ENCODE measurements around the gene FUT2.

The FUT2 gene

DNA sequence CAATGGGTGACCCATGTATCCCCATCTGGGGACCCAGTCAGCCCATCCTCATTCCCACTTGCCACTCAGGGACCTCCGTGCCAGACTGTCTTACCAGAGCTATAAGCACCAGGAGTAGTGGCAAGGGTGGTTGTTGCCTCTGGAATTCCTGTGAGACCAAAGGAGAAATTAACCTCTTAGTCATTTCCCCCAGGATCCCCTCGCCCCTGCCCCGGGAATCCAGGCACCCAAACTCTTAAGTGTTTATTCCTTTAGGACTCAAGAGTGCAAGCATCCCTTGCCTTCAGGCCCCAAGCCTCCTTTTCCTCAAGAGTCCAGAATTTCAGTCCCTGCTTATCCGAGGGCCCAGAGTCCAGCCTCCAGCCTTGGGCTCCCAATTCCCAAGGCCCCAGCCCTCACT, 32.1 kb upstream of the FUT2 start:
- TF ChIP-seq, protein P1, sequence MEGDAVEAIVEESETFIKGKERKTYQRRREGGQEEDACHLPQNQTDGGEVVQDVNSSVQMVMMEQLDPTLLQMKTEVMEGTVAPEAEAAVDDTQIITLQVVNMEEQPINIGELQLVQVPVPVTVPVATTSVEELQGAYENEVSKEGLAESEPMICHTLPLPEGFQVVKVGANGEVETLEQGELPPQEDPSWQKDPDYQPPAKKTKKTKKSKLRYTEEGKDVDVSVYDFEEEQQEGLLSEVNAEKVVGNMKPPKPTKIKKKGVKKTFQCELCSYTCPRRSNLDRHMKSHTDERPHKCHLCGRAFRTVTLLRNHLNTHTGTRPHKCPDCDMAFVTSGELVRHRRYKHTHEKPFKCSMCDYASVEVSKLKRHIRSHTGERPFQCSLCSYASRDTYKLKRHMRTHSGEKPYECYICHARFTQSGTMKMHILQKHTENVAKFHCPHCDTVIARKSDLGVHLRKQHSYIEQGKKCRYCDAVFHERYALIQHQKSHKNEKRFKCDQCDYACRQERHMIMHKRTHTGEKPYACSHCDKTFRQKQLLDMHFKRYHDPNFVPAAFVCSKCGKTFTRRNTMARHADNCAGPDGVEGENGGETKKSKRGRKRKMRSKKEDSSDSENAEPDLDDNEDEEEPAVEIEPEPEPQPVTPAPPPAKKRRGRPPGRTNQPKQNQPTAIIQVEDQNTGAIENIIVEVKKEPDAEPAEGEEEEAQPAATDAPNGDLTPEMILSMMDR (IDR thresholded peaks at IDR 0.05; ENCODE audit: low read depth, low read length): no peak
- DNase-seq (ENCODE audit: extremely low read depth, low read depth): no peak

- TF ChIP-seq, protein P1 (IDR thresholded peaks at IDR 0.05; ENCODE audit: low read depth, low read length): no peak
- no peak for DNase-seq (ENCODE audit: extremely low read depth, low read depth)
Measured at GRCh38 chr19:48664476-48664875, 31.3 kb upstream of the FUT2 start.

GRCh38 chr19:48665786-48666185, 30.0 kb upstream of the FUT2 start:
- TF ChIP-seq, protein P1 (IDR thresholded peaks at IDR 0.05; ENCODE audit: low read depth, low read length): no peak
- DNase-seq (ENCODE audit: extremely low read depth, low read depth): no peak

DNA sequence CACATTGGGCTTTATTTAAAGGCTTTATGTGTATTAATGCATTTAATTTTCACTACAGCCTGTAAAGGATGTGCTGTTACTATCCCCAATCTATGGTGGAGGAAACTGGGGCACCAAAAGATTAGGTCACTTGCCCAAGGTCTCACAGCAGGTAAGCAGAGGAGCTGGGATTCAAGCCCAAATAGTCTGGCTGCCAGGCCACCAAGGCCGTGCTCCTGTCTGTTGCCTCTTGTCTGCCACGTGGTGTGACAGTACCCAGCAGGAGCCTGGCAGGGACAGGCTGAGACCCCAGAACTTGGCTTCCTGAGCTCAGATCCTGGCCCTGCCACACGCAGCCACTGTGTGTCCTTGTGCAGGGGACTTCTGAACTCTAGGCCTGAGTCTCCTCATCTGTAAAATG, 27.4 kb upstream of the FUT2 start:
- no peak for DNase-seq (ENCODE audit: extremely low read depth, low read depth)
- TF ChIP-seq, protein P1 (IDR thresholded peaks at IDR 0.05; ENCODE audit: low read depth, low read length): no peak

GRCh38 chr19:48668761-48669160, 27.0 kb upstream of the FUT2 start:
- TF ChIP-seq, protein P1 (IDR thresholded peaks at IDR 0.05; ENCODE audit: low read depth, low read length): no peak

DNA sequence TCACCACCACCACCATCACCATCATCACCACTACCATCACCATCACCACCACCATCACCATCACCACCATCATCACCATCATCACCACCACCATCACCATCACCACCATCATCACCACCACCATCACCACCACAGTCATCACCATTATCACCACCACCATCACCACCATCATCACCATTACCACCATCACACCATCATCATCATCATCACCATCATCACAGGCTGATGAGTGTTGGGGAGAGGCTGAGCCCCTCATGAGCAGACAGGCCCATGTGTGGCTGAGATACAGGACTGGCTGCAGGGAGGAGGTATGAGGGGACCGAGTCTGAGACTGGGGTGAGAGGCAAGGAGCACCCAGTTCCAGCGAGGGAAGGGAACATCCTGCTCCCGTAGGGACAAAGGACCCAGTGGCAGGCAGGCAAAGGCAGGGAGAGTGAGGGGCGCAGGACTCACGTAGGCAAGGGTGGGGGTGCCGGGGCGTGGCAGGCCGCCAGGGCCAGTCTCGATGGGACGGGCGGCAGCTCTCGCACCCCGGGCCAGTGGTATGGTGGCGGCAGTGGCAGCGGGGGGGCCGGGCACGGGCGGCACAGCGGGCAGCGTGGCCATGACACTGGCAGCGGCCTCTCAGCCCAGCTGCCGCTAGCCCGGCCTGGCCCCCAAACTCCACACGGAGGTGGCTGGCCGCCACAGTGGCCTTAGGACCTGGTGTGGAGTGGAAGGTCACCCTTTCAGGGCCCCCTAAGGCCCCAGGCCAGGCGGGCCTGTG, 25.7 kb upstream of the FUT2 start:
- TF ChIP-seq, protein P1 (IDR thresholded peaks at IDR 0.05; ENCODE audit: low read depth, low read length): no peak
- DNase-seq (ENCODE audit: extremely low read depth, low read depth): no peak

More at GRCh38 chr19:48668761-48669160, 27.0 kb upstream of the FUT2 start:
- no peak for DNase-seq (ENCODE audit: extremely low read depth, low read depth)

DNA sequence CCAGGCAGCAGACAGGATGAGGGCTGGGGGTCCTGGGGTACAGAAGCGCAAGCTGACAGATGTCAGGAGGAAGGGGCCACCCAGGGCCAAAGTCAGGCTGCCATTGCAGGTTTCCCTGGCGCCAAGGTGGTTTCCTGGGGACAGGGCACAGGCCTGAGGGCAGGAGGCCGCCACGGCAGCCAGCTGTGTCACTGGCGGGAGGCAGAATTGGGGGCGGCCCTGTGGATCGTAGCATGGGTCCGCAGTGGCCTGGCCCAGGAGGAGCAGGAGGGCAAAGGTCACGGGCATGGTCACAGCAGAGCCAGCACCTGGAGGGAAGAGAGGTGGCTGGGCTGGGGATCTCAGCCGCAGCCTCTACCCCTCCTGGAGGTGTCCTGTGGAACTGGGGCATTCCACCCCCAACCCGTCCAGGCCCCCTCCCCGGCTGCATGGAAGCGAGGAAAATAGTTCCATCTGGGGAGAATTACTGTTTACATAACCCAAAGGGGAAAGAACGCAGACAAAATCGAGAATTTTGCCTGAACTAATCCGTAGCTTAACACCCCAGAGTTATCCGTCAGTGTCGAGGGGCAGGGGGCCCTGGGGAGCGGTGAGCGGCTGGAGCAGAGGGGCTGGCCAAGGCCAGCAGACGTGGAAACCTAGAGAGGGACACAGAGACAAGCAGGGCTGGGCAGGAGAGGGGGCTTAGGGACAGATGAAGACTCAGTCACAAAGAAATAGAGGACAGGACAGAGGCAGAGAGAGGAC, 24.9 kb upstream of the FUT2 start:
- DNase-seq (ENCODE audit: extremely low read depth, low read depth): no peak
- TF ChIP-seq, protein P1 (IDR thresholded peaks at IDR 0.05; ENCODE audit: low read depth, low read length): no peak

All from AG09319 (cell line).